Endothelial cell of umbilical vein (primary cell): Measurements from ENCODE around the gene PNPLA2. TPM values are rescaled to one million over a fixed set of nuclear protein-coding genes. Genes with fewer than 3 reads are reported as not detected.
A peak's percentile ranks its signal among the peaks of the same experiment; 100 is the strongest.

Experiments used
- BruUV-seq: library from RNA; stranded (reverse); fragments of 400-500 nt; replicated peaks from 2 replicates; lab custom pipeline; 2021; lab: Mats Ljungman, UMichigan
- CTCF ChIA-PET: fragments of 300-600, 350-600 bp; sonication (Branson Sonifier 250); formaldehyde crosslinking; loops from one replicate; lab custom pipeline; 2021; ENCODE audit warnings: antibody characterized with exemption, inconsistent platforms; lab: Charles Lee
- POLR2A ChIA-PET: fragments of 300-600, 350-600 bp; sonication (Branson Sonifier 250); formaldehyde crosslinking; loops from one replicate; lab custom pipeline; 2021; ENCODE audit warnings: antibody characterized with exemption, inconsistent platforms; lab: Charles Lee
- DNase-seq: peaks from one replicate; pipeline ENCODE4 v3.0.0-alpha.2; 2011; ENCODE audit warnings: low read depth, low spot score
- FAIRE-seq: peaks from 2 replicates; lab custom pipeline; 2011; peaks lifted over from hg19 to GRCh38; lab: Jason Lieb, UNC
- H2AFZ ChIP-seq: 2 replicates; pipeline ENCODE4 v1.6.0; 2012; ENCODE audit warnings: low read depth, low read length, control low read depth, inconsistent platforms
- H3K27ac ChIP-seq: 2 replicates; pipeline ENCODE4 v1.5.1; 2011; ENCODE audit warnings: low read depth, mild to moderate bottlenecking, control low read depth, low read length, moderate library complexity; ENCODE audit not compliant: insufficient read depth
- H3K27me3 ChIP-seq, 2 experiments: 2 replicates each; pipeline versions ENCODE4 v1.6.0 to v1.6.1; 2011; ENCODE audit warnings: low read length in 2 of 2, mixed read lengths in 1 of 2; ENCODE audit not compliant: control insufficient read depth in 2 of 2, insufficient read depth in 2 of 2
- H3K36me3 ChIP-seq, 2 experiments: 2 replicates in 1 of 2; 3 replicates in 1 of 2; pipeline ENCODE4 v1.5.1; 2011; ENCODE audit warnings: low read length in 2 of 2, mild to moderate bottlenecking in 1 of 2, moderate library complexity in 1 of 2; ENCODE audit not compliant: control insufficient read depth in 2 of 2, insufficient read depth in 2 of 2; ENCODE audit errors: extremely low read depth in 1 of 2
- H3K4me1 ChIP-seq: 3 replicates; pipeline ENCODE4 v1.5.1; 2011; ENCODE audit warnings: mild to moderate bottlenecking, low read length; ENCODE audit not compliant: control insufficient read depth, insufficient read depth; ENCODE audit errors: extremely low read depth
- H3K4me2 ChIP-seq: 2 replicates; pipeline ENCODE4 v1.6.1; 2011; ENCODE audit warnings: low read length, control low read depth, mixed read lengths; ENCODE audit not compliant: insufficient read depth
- H3K4me3 ChIP-seq, 3 experiments: fragments of 200-600 bp in 1 of 3; sonication (generic), shearing (Covaris generic) in 1 of 3; replicated peaks in 1 of 3; 2 replicates each; pipeline ENCODE4 v1.5.1; 2011 to 2016; ENCODE audit warnings: control low read depth in 3 of 3, low read length in 3 of 3, mild to moderate bottlenecking in 2 of 3, inconsistent platforms in 1 of 3, low read depth in 1 of 3, moderate library complexity in 1 of 3; ENCODE audit not compliant: insufficient read depth in 1 of 3
- H3K79me2 ChIP-seq: 2 replicates; pipeline ENCODE4 v1.6.0; 2012; ENCODE audit warnings: low read length, inconsistent platforms; ENCODE audit not compliant: control insufficient read depth, insufficient read depth
- H3K9ac ChIP-seq: replicated peaks from 2 replicates; pipeline ENCODE3; 2011; ENCODE audit warnings: low read length, control low read depth; ENCODE audit not compliant: insufficient read depth; ENCODE audit errors: extremely low read depth
- H3K9me1 ChIP-seq: replicated peaks from 3 replicates; pipeline ENCODE4 v1.6.0; 2011; ENCODE audit warnings: mild to moderate bottlenecking, low read length; ENCODE audit not compliant: control insufficient read depth, insufficient read depth; ENCODE audit errors: extremely low read depth
- H3K9me3 ChIP-seq: replicated peaks from 2 replicates; pipeline ENCODE4 v1.5.1; 2012; ENCODE audit warnings: low read length, inconsistent platforms; ENCODE audit not compliant: control insufficient read depth, insufficient read depth
- H4K20me1 ChIP-seq: replicated peaks from 2 replicates; pipeline ENCODE3; 2011; ENCODE audit warnings: mild to moderate bottlenecking, low read length; ENCODE audit not compliant: control insufficient read depth, insufficient read depth; ENCODE audit errors: extremely low read depth
- EZH2 ChIP-seq: IDR thresholded peaks from 2 replicates; pipeline ENCODE4 v1.6.1; 2012; ENCODE audit warnings: borderline replicate concordance, low read depth, mild to moderate bottlenecking, moderate library complexity, low read length, inconsistent platforms; ENCODE audit not compliant: severe bottlenecking
- FOS ChIP-seq: IDR thresholded peaks from 2 replicates; pipeline ENCODE4 v1.6.1; 2011; ENCODE audit warnings: mild to moderate bottlenecking, low read length, moderate library complexity, borderline replicate concordance; ENCODE audit not compliant: insufficient read depth
- JUN ChIP-seq: IDR thresholded peaks from 2 replicates; pipeline ENCODE4 v1.6.1; 2011; ENCODE audit warnings: borderline replicate concordance, low read depth; ENCODE audit not compliant: insufficient read length, insufficient read depth
- MYC ChIP-seq: IDR thresholded peaks from one replicate; pipeline ENCODE4 v1.6.1; 2011; ENCODE audit warnings: mild to moderate bottlenecking, low read depth, low read length
- POLR2A ChIP-seq: IDR thresholded peaks from 2 replicates; pipeline ENCODE4 v1.6.1; 2012; ENCODE audit warnings: low read depth, mild to moderate bottlenecking, control low read depth, low read length
- POLR2AphosphoS5 ChIP-seq: IDR thresholded peaks from 2 replicates; pipeline ENCODE4 v1.6.1; 2012; ENCODE audit warnings: low read depth, mild to moderate bottlenecking, control low read depth, low read length, moderate library complexity; ENCODE audit not compliant: insufficient read depth
- dilution Hi-C: fragments of 300-500 bp; cut with MboI; formaldehyde crosslinking; loops from one replicate; pipeline ENCODE4 v1.15.0; 2019; ENCODE audit warnings: low sequenced_read_pairs; ENCODE audit not compliant: extremely low pct_ligation_motif_present
- intact Hi-C: fragments of 100-400 bp; cut with micrococcal nuclease; formaldehyde crosslinking; loops from one replicate; pipeline ENCODE4 v1.10.0; 2022
- polyA plus RNA-seq, 4 experiments: library from polyadenylated mRNA; depleted of rRNA in 3 of 4; stranded (reverse) in 3 of 4; unstranded in 1 of 4; fragments of >200 nt; gene quantifications; 2 replicates each; pipeline versions ENCODE4 v1.2.1 to v1.2.3, GENCODE V29; 2011 to 2012; ENCODE audit warnings: missing spikeins in 1 of 4
- total RNA-seq: library from RNA; stranded (reverse); gene quantifications from 2 replicates; pipeline ENCODE4 v1.2.3, GENCODE V29; 2021
- TF ChIP-seq, protein P1 (sequence below): IDR thresholded peaks from 2 replicates; pipeline ENCODE4 v1.6.1; 2011; ENCODE audit not compliant: insufficient read depth, insufficient read length
- TF ChIP-seq, protein P2 (sequence below), 2 donors: IDR thresholded peaks; 1 replicate in 1 of 2; 2 replicates in 1 of 2; pipeline ENCODE4 v1.5.1; 2011; ENCODE audit warnings: low read length in 2 of 2, mild to moderate bottlenecking in 2 of 2, moderate library complexity in 2 of 2, control low read depth in 1 of 2, inconsistent platforms in 1 of 2, low read depth in 1 of 2; ENCODE audit not compliant: insufficient read depth in 1 of 2; ENCODE audit errors: extremely low read depth in 1 of 2

The PNPLA2 gene
- total and polyA plus RNA-seq, 2 donors (not counting 3 experiments of a cell fraction or from before 2014, with no cell fraction given), result 73.1 to 75.6 TPM

DNA sequence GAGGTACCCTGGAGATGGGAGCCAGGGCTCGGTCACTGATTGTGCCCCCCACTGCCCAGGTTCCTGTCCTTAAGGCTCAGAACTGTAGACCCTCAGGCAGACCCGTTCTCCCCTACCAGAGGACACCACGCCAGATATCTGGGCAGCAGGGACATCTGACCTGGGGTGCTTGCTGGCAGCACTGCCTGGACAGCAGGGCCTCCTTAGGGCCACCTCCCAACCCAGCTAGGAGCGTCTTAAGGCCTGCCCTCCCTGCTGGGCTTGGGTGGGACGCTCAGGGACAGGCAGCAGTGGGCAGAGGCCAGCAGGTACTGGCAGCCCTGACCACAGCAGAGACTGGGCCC is 20.5 kb downstream of the PNPLA2 start:
- intact Hi-C loops (no loop called here), dilution Hi-C loops (no loop called here)
- no peak overlapping the region for H3K27ac ChIP-seq
- no peak overlapping the region for H3K9ac ChIP-seq
- H3K9me1 ChIP-seq, result no peaks in the 10 kb centered on the region
- H3K9me3 ChIP-seq, result no peaks in the 10 kb centered on the region
- no peak overlapping the region for H3K4me2 ChIP-seq
- H4K20me1 ChIP-seq, result no peaks in the 10 kb centered on the region
- DNase-seq (no peak), FAIRE-seq (no peak)
- ChIA-PET POLR2A (no interaction called here), CTCF (interaction anchor here (1.5 kb wide), 1 partner anchor 9 kb away, joined by 8 read pairs; no protein-coding TSS in a partner anchor)
- peaks cover 59% of the 10 kb centered on the region for H3K79me2 ChIP-seq
- no peak for TF ChIP-seq FOS
- TF ChIP-seq POLR2AphosphoS5, result peak; percentile 71
- TF ChIP-seq EZH2, result no peak
- TF ChIP-seq, protein P1, sequence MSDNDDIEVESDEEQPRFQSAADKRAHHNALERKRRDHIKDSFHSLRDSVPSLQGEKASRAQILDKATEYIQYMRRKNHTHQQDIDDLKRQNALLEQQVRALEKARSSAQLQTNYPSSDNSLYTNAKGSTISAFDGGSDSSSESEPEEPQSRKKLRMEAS, result no peak
- TF ChIP-seq JUN, result no peak
- no peak for TF ChIP-seq MYC
- peak; percentile 82 for TF ChIP-seq POLR2A
- TF ChIP-seq, protein P2, sequence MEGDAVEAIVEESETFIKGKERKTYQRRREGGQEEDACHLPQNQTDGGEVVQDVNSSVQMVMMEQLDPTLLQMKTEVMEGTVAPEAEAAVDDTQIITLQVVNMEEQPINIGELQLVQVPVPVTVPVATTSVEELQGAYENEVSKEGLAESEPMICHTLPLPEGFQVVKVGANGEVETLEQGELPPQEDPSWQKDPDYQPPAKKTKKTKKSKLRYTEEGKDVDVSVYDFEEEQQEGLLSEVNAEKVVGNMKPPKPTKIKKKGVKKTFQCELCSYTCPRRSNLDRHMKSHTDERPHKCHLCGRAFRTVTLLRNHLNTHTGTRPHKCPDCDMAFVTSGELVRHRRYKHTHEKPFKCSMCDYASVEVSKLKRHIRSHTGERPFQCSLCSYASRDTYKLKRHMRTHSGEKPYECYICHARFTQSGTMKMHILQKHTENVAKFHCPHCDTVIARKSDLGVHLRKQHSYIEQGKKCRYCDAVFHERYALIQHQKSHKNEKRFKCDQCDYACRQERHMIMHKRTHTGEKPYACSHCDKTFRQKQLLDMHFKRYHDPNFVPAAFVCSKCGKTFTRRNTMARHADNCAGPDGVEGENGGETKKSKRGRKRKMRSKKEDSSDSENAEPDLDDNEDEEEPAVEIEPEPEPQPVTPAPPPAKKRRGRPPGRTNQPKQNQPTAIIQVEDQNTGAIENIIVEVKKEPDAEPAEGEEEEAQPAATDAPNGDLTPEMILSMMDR (IDR thresholded peaks at IDR 0.05; ENCODE audit: extremely low read depth in 1 of 2, insufficient read depth in 1 of 2, low read depth in 1 of 2, low read length in 2 of 2), result no peak
- H3K4me3 ChIP-seq, result no peak overlapping the region
- no TSS peak for BruUV-seq
- no peaks in the 10 kb centered on the region for H3K27me3 ChIP-seq
- no peak overlapping the region for H2AFZ ChIP-seq
- peaks cover 26% of the 10 kb centered on the region for H3K4me1 ChIP-seq
- peaks cover 25 to 43% of the 10 kb centered on the region in 2 experiments for H3K36me3 ChIP-seq
